BJ (cell line): Measurements from ENCODE around the gene LINC01488. TPM values are rescaled to one million over a fixed set of nuclear protein-coding genes. Genes with fewer than 3 reads are reported as not detected.

ENCODE experiments used
- CTCF ChIA-PET: fragments of 350-600 bp; formaldehyde crosslinking; extraction: SDS; loops from one replicate; lab custom pipeline; 2021; ENCODE audit warnings: antibody characterized with exemption, inconsistent platforms; lab: Yijun Ruan, JAX
- POLR2A ChIA-PET: fragments of 300-600 bp; sonication (Branson Sonifier 250); formaldehyde crosslinking; extraction: SDS; loops from one replicate; lab custom pipeline; 2021; ENCODE audit warnings: antibody characterized with exemption; lab: Charles Lee
- DNase-seq: peaks from one replicate; pipeline ENCODE4 v3.0.0-alpha.2; 2011; ENCODE audit warnings: low read depth
- H3K27me3 ChIP-seq: 2 replicates; pipeline ENCODE4 v1.6.0; 2011; ENCODE audit warnings: low read length; ENCODE audit not compliant: control insufficient read depth, insufficient read depth
- H3K36me3 ChIP-seq: 2 replicates; pipeline ENCODE4 v1.5.1; 2011; ENCODE audit warnings: low read length; ENCODE audit not compliant: control insufficient read depth, insufficient read depth
- H3K4me3 ChIP-seq: 2 replicates; pipeline ENCODE4 v1.5.1; 2011; ENCODE audit warnings: low read depth, mild to moderate bottlenecking, control low read depth, low read length
- CTCF ChIP-seq: IDR thresholded peaks from 2 replicates; pipeline ENCODE4 v1.5.1; 2011; ENCODE audit warnings: low read depth, mild to moderate bottlenecking, control low read depth, inconsistent platforms, low read length, moderate library complexity; ENCODE audit not compliant: insufficient read depth
- polyA plus RNA-seq: library from polyadenylated mRNA; depleted of rRNA; stranded (reverse); fragments of >200 nt; gene quantifications from 2 replicates; pipeline ENCODE4 v1.2.3, GENCODE V29; 2011

LINC01488 gene
- polyA plus RNA-seq, 1 experiment, result not detected

GRCh38 chr11:69450857-69451220, 30.6 kb upstream of the LINC01488 start:
- no peak for TF ChIP-seq CTCF
- ChIA-PET CTCF (no interaction called here), POLR2A (no interaction called here)
- H3K27me3 ChIP-seq, result no peaks in the 10 kb centered on the region
- no peaks in the 10 kb centered on the region for H3K36me3 ChIP-seq
- no peak for DNase-seq
- H3K4me3 ChIP-seq, result no peak overlapping the region

- TF ChIP-seq CTCF, result no peak
- DNase-seq, result no peak
- ChIA-PET CTCF (no interaction called here), POLR2A (no interaction called here)
- no peak overlapping the region for H3K4me3 ChIP-seq
- H3K27me3 ChIP-seq, result no peaks in the 10 kb centered on the region
- no peaks in the 10 kb centered on the region for H3K36me3 ChIP-seq
Observed at GRCh38 chr11:69451289-69451688, 30.2 kb upstream of the LINC01488 start.

GRCh38 chr11:69452206-69452987, 29.1 kb upstream of the LINC01488 start:
- CTCF ChIA-PET, result no interaction called here
- DNase-seq, result no peak
- H3K36me3 ChIP-seq, result no peaks in the 10 kb centered on the region
- TF ChIP-seq CTCF, result no peak
- H3K27me3 ChIP-seq, result no peaks in the 10 kb centered on the region
- no peak overlapping the region for H3K4me3 ChIP-seq
- POLR2A ChIA-PET, result no interaction called here

- CTCF ChIA-PET, result no interaction called here
- TF ChIP-seq CTCF, result no peak
Observed at GRCh38 chr11:69453151-69453550, 28.3 kb upstream of the LINC01488 start.

GRCh38 chr11:69454018-69454417, 27.4 kb upstream of the LINC01488 start:
- ChIA-PET POLR2A (no interaction called here), CTCF (no interaction called here)
- Histone ChIP-seq H3K27me3 (no peaks in the 10 kb centered on the region), H3K36me3 (no peaks in the 10 kb centered on the region), H3K4me3 (no peak overlapping the region)
- TF ChIP-seq CTCF, result no peak
- no peak for DNase-seq

More at GRCh38 chr11:69453151-69453550, 28.3 kb upstream of the LINC01488 start:
- H3K4me3 ChIP-seq, result no peak overlapping the region
- H3K36me3 ChIP-seq, result no peaks in the 10 kb centered on the region
- POLR2A ChIA-PET, result no interaction called here
- DNase-seq, result no peak
- H3K27me3 ChIP-seq, result no peaks in the 10 kb centered on the region
